Measurements from ENCODE around the gene AQP6. TPM values are rescaled to one million over a fixed set of nuclear protein-coding genes. Genes with fewer than 3 reads are reported as not detected.
A peak's percentile ranks its signal among the peaks of the same experiment; 100 is the strongest.

Gene AQP6
- total and polyA plus RNA-seq, 3 experiments from 2014 or later: not detected

GRCh38 chr12:49972129-49972528 lies 618 bp upstream of the AQP6 start:
- no peaks in the 10 kb centered on the region for H3K36me3 ChIP-seq (ENCODE audit: insufficient read depth, low read length)
- peaks cover under 1 to 1% of the 10 kb centered on the region in 2 donors for H3K27me3 Mint-ChIP-seq
- peak overlapping the region in 1 of 8 donors; percentile 54 for H3K27ac Mint-ChIP-seq
- peaks cover 0 to 4% (median 2%) of the 10 kb centered on the region in 3 donors for H3K4me1 Mint-ChIP-seq
- no peaks in the 10 kb centered on the region for H3K9me3 Mint-ChIP-seq
- H3K4me3 Mint-ChIP-seq: no peak overlapping the region
- H3K4me3 ChIP-seq (ENCODE audit: low read length): no peak overlapping the region
- ChIA-PET POLR2A (no interaction called here), CTCF (no interaction called here)
- no peak overlapping the region for H3K27ac ChIP-seq (ENCODE audit: low read depth, low read length)
- H3K9me3 ChIP-seq (ENCODE audit: low read length): no peaks in the 10 kb centered on the region
- H3K36me3 Mint-ChIP-seq: no peaks in the 10 kb centered on the region
- peaks cover 13% of the 10 kb centered on the region for H3K27me3 ChIP-seq (ENCODE audit: insufficient read depth, low read length, poor library complexity, severe bottlenecking)
- peaks cover 5% of the 10 kb centered on the region for H3K4me1 ChIP-seq (ENCODE audit: insufficient read depth, low read length)
- DNase-seq: no peak

GRCh38 chr12:49973361-49973830 lies 649 bp downstream of the AQP6 start:
- H3K4me1 Mint-ChIP-seq: no peaks in the 10 kb centered on the region
- Histone ChIP-seq H3K4me3 (ENCODE audit: low read length) (no peak overlapping the region), H3K27me3 (ENCODE audit: insufficient read depth, low read length, poor library complexity, severe bottlenecking) (peaks cover 13% of the 10 kb centered on the region), H3K4me1 (ENCODE audit: insufficient read depth, low read length) (no peaks in the 10 kb centered on the region), H3K36me3 (ENCODE audit: insufficient read depth, low read length) (no peaks in the 10 kb centered on the region), H3K9me3 (ENCODE audit: low read length) (no peaks in the 10 kb centered on the region), H3K27ac (ENCODE audit: low read depth, low read length) (no peak overlapping the region)
- ChIA-PET POLR2A (no interaction called here), CTCF (no interaction called here)
- peaks cover 0 to 2% of the 10 kb centered on the region in 2 donors for H3K27me3 Mint-ChIP-seq
- no peaks in the 10 kb centered on the region for H3K36me3 Mint-ChIP-seq
- no peak overlapping the region for H3K27ac Mint-ChIP-seq
- no peak for DNase-seq
- H3K4me3 Mint-ChIP-seq: no peak overlapping the region
- H3K9me3 Mint-ChIP-seq: no peaks in the 10 kb centered on the region

DNA sequence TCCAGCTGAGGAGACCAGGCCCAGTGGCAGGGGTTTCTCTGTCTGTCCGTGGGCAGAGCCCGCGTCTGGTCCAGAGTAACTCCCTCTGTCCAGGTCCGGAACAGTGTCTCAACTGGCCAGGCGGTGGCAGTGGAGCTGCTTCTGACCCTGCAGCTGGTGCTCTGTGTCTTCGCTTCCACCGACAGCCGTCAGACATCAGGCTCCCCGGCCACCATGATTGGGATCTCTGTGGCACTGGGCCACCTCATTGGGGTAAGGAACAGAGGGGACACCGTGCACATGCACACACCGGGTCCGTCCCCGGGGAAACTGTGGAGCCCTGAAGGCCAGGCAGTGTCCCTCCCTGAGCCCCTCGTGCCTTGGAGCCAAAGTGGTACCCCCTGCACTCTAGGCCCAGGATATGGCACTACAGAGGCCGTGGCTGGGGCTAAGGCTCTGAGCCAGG lies 1.5 kb downstream of the AQP6 start:
- Mint-ChIP-seq H3K27me3 (peaks cover 0 to 2% of the 10 kb centered on the region in 2 donors), H3K27ac (no peak overlapping the region), H3K36me3 (no peaks in the 10 kb centered on the region), H3K9me3 (no peaks in the 10 kb centered on the region), H3K4me3 (no peak overlapping the region), H3K4me1 (no peaks in the 10 kb centered on the region)
- Histone ChIP-seq H3K27me3 (ENCODE audit: insufficient read depth, low read length, poor library complexity, severe bottlenecking) (peaks cover 6% of the 10 kb centered on the region), H3K27ac (ENCODE audit: low read depth, low read length) (no peak overlapping the region), H3K4me3 (ENCODE audit: low read length) (no peak overlapping the region), H3K4me1 (ENCODE audit: insufficient read depth, low read length) (no peaks in the 10 kb centered on the region), H3K9me3 (ENCODE audit: low read length) (no peaks in the 10 kb centered on the region), H3K36me3 (ENCODE audit: insufficient read depth, low read length) (no peaks in the 10 kb centered on the region)
- CTCF ChIA-PET: no interaction called here
- POLR2A ChIA-PET: no interaction called here
- no peak for DNase-seq

DNA sequence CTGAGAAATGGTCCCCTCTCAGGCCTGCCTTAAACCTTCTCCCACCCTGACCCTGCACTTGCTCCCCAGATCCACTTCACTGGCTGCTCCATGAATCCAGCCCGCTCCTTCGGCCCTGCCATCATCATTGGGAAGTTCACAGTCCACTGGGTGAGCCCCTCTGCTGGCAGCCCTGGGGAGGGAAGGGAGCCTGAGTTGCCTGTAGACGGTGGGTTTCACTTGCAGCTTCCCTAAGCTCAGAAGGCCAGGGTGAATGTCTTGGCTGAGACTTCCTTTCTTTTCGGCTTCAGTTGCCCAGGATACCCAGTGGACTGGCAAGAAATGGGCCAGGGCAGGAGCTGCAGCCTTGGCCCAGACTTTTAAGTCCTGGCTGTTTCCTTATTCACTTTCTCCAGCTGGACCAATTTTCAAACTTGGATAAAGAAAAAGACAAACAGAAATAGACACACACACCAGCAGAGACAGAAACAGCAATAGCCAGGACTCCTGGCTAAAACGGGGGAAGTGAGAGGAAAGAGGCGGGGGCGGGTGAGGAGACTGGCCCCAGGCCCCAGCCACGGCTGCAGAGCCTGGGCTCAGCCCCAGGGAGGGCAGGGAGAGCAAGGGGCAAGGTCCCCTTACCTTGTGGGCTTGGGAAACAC lies 2.0 kb downstream of the AQP6 start:
- H3K4me3 Mint-ChIP-seq: no peak overlapping the region
- no peak overlapping the region for H3K27ac ChIP-seq (ENCODE audit: low read depth, low read length)
- H3K9me3 ChIP-seq (ENCODE audit: low read length): no peaks in the 10 kb centered on the region
- ChIA-PET POLR2A (no interaction called here), CTCF (interaction anchor here (2.4 kb wide), 1 partner anchor 8 kb away, joined by 14 read pairs; no protein-coding TSS in a partner anchor)
- H3K4me1 ChIP-seq (ENCODE audit: insufficient read depth, low read length): no peaks in the 10 kb centered on the region
- no peak for DNase-seq
- no peaks in the 10 kb centered on the region for H3K4me1 Mint-ChIP-seq
- H3K4me3 ChIP-seq (ENCODE audit: low read length): no peak overlapping the region
- peaks cover 0 to 2% of the 10 kb centered on the region in 2 donors for H3K27me3 Mint-ChIP-seq
- no peaks in the 10 kb centered on the region for H3K36me3 ChIP-seq (ENCODE audit: insufficient read depth, low read length)
- H3K36me3 Mint-ChIP-seq: no peaks in the 10 kb centered on the region
- H3K27me3 ChIP-seq (ENCODE audit: insufficient read depth, low read length, poor library complexity, severe bottlenecking): peaks cover 3% of the 10 kb centered on the region
- H3K27ac Mint-ChIP-seq: peak overlapping the region in 1 of 8 donors; percentile 38
- no peaks in the 10 kb centered on the region for H3K9me3 Mint-ChIP-seq

GRCh38 chr12:49975318-49975761 lies 2.6 kb downstream of the AQP6 start:
- no peak overlapping the region for H3K4me3 ChIP-seq (ENCODE audit: low read length)
- Mint-ChIP-seq H3K27ac (no peak overlapping the region), H3K9me3 (no peaks in the 10 kb centered on the region), H3K27me3 (peaks cover 0 to 2% of the 10 kb centered on the region in 2 donors), H3K4me3 (no peak overlapping the region), H3K36me3 (no peaks in the 10 kb centered on the region), H3K4me1 (no peaks in the 10 kb centered on the region)
- no peaks in the 10 kb centered on the region for H3K36me3 ChIP-seq (ENCODE audit: insufficient read depth, low read length)
- DNase-seq: no peak
- CTCF ChIA-PET: interaction anchor here (2.4 kb wide), 1 partner anchor 8 kb away, joined by 14 read pairs; no protein-coding TSS in a partner anchor
- no peaks in the 10 kb centered on the region for H3K27me3 ChIP-seq (ENCODE audit: insufficient read depth, low read length, poor library complexity, severe bottlenecking)
- H3K9me3 ChIP-seq (ENCODE audit: low read length): no peaks in the 10 kb centered on the region
- H3K27ac ChIP-seq (ENCODE audit: low read depth, low read length): no peak overlapping the region
- no peaks in the 10 kb centered on the region for H3K4me1 ChIP-seq (ENCODE audit: insufficient read depth, low read length)
- POLR2A ChIA-PET: no interaction called here

- H3K4me1 ChIP-seq (ENCODE audit: insufficient read depth, low read length): no peaks in the 10 kb centered on the region
- no peaks in the 10 kb centered on the region for H3K9me3 Mint-ChIP-seq
- DNase-seq: no peak
- no peaks in the 10 kb centered on the region for H3K27me3 ChIP-seq (ENCODE audit: insufficient read depth, low read length, poor library complexity, severe bottlenecking)
- no peaks in the 10 kb centered on the region for H3K9me3 ChIP-seq (ENCODE audit: low read length)
- no peaks in the 10 kb centered on the region for H3K4me1 Mint-ChIP-seq
- H3K36me3 Mint-ChIP-seq: no peaks in the 10 kb centered on the region
- H3K27ac Mint-ChIP-seq: no peak overlapping the region
- no peak overlapping the region for H3K4me3 Mint-ChIP-seq
- ChIA-PET POLR2A (no interaction called here), CTCF (interaction anchor here (2.4 kb wide), 1 partner anchor 9 kb away, joined by 14 read pairs; no protein-coding TSS in a partner anchor)
- no peak overlapping the region for H3K27ac ChIP-seq (ENCODE audit: low read depth, low read length)
- H3K36me3 ChIP-seq (ENCODE audit: insufficient read depth, low read length): no peaks in the 10 kb centered on the region
- H3K4me3 ChIP-seq (ENCODE audit: low read length): no peak overlapping the region
- peaks cover 0 to 2% of the 10 kb centered on the region in 2 donors for H3K27me3 Mint-ChIP-seq
Observed at GRCh38 chr12:49976557-49976956, 3.8 kb downstream of the AQP6 start.

DNA sequence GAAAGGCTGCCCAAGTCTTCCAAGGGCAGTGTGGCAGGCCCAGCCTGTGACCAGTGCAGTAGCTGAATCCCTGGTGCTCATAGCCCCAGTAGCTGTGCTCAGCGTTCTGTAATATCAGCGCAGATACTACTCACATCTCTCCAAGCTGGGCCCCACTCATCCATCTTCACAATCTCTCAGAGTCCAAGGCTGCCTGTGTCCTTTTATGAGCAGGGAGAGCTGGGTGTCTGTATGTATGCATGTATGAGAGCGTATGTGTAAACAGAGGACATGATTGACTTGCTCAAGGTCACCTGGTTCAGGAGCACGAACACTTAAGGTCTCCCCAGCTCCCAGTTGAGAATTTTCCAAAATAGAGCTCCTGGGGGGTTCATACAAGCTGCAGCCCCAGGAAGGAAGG lies 5.4 kb downstream of the AQP6 start:
- H3K9me3 Mint-ChIP-seq: no peaks in the 10 kb centered on the region
- Histone ChIP-seq H3K27me3 (ENCODE audit: insufficient read depth, low read length, poor library complexity, severe bottlenecking) (no peaks in the 10 kb centered on the region), H3K9me3 (ENCODE audit: low read length) (no peaks in the 10 kb centered on the region), H3K27ac (ENCODE audit: low read depth, low read length) (no peak overlapping the region), H3K4me3 (ENCODE audit: low read length) (no peak overlapping the region), H3K36me3 (ENCODE audit: insufficient read depth, low read length) (no peaks in the 10 kb centered on the region), H3K4me1 (ENCODE audit: insufficient read depth, low read length) (no peaks in the 10 kb centered on the region)
- ChIA-PET POLR2A (no interaction called here), CTCF (interaction anchor here (1.1 to 9.0 kb wide), 2 partner anchors 11 to 61 kb away, joined by 3 to 62 read pairs; no protein-coding TSS in a partner anchor)
- no peaks in the 10 kb centered on the region for H3K4me1 Mint-ChIP-seq
- H3K27me3 Mint-ChIP-seq: peaks cover 0 to 2% of the 10 kb centered on the region in 2 donors
- H3K36me3 Mint-ChIP-seq: no peaks in the 10 kb centered on the region
- peak overlapping the region in 1 of 7 donors; percentile 9 for H3K4me3 Mint-ChIP-seq
- no peak for DNase-seq
- no peak overlapping the region for H3K27ac Mint-ChIP-seq

- Mint-ChIP-seq H3K36me3 (no peaks in the 10 kb centered on the region), H3K4me1 (no peaks in the 10 kb centered on the region), H3K27me3 (peaks cover 0 to 2% of the 10 kb centered on the region in 2 donors), H3K27ac (peak overlapping the region in 1 of 8 donors; percentile 68), H3K9me3 (no peaks in the 10 kb centered on the region), H3K4me3 (no peak overlapping the region)
- H3K4me3 ChIP-seq (ENCODE audit: low read length): no peak overlapping the region
- no peak overlapping the region for H3K27ac ChIP-seq (ENCODE audit: low read depth, low read length)
- no peaks in the 10 kb centered on the region for H3K27me3 ChIP-seq (ENCODE audit: insufficient read depth, low read length, poor library complexity, severe bottlenecking)
- CTCF ChIA-PET: interaction anchor here (1.1 to 9.0 kb wide), 2 partner anchors 12 to 60 kb away, joined by 3 to 62 read pairs; no protein-coding TSS in a partner anchor
- POLR2A ChIA-PET: no interaction called here
- no peaks in the 10 kb centered on the region for H3K9me3 ChIP-seq (ENCODE audit: low read length)
- no peaks in the 10 kb centered on the region for H3K36me3 ChIP-seq (ENCODE audit: insufficient read depth, low read length)
- H3K4me1 ChIP-seq (ENCODE audit: insufficient read depth, low read length): no peaks in the 10 kb centered on the region
- DNase-seq: no peak
Observed at GRCh38 chr12:49979016-49979586, 6.4 kb downstream of the AQP6 start.

Data from CD8-positive, alpha-beta memory T cell (primary cell).